G401 (cell line): Measurements from ENCODE around the gene ZMYM3. TPM values are rescaled to one million over a fixed set of nuclear protein-coding genes. Genes with fewer than 3 reads are reported as not detected.

Experiments
- DNase-seq: peaks from one replicate; pipeline ENCODE4 v3.0.0-alpha.2; 2015; ENCODE audit warnings: low spot score
- in situ Hi-C: cut with HindIII; loops from 2 replicates; pipeline ENCODE4 v1.10.0; 2016; ENCODE audit warnings: low sequenced_read_pairs, mixed read lengths
- total RNA-seq: library from RNA; depleted of rRNA; stranded (reverse); fragments of >200 nt; shearing (Covaris generic); gene quantifications from 2 replicates; pipeline ENCODE4 v1.2.3, GENCODE V29; 2014; rRNA removed

ZMYM3 gene
- total RNA-seq, 1 experiment from 2014 or later, result 30.0 TPM

GRCh38 chrX:71216485-71216884, 37.5 kb downstream of the ZMYM3 start:
- in situ Hi-C loops, result no loop called here
- DNase-seq, result no peak

GRCh38 chrX:71215338-71215912, 38.5 kb downstream of the ZMYM3 start:
- in situ Hi-C loops, result no loop called here
- no peak for DNase-seq

GRCh38 chrX:71214604-71215337, 39.2 kb downstream of the ZMYM3 start:
- no peak for DNase-seq
- in situ Hi-C loops, result no loop called here

GRCh38 chrX:71214152-71214551, 39.8 kb downstream of the ZMYM3 start:
- in situ Hi-C loops, result no loop called here
- no peak for DNase-seq

- in situ Hi-C loops, result no loop called here
- DNase-seq, result no peak
These were observed 41.4 kb downstream of the ZMYM3 start for GRCh38 chrX:71212536-71212935.

GRCh38 chrX:71210816-71211215, 43.1 kb downstream of the ZMYM3 start:
- in situ Hi-C loops, result no loop called here

GRCh38 chrX:71199252-71200008, 54.5 kb downstream of the ZMYM3 start:
- in situ Hi-C loops, result no loop called here
- no peak for DNase-seq

More at GRCh38 chrX:71210816-71211215, 43.1 kb downstream of the ZMYM3 start:
- DNase-seq, result no peak

GRCh38 chrX:71198066-71198465, 55.9 kb downstream of the ZMYM3 start:
- in situ Hi-C loops, result no loop called here
- no peak for DNase-seq

GRCh38 chrX:71195964-71196649, 57.8 kb downstream of the ZMYM3 start:
- in situ Hi-C loops, result no loop called here
- DNase-seq, result no peak

- in situ Hi-C loops, result no loop called here
- DNase-seq, result no peak
These were observed 62.7 kb downstream of the ZMYM3 start for GRCh38 chrX:71191248-71191647.

Other genes starting within 250 kb of the ZMYM3 start
- 86.3 and 127 TPM in 2 replicates for gene SNX12, start 185.8 kb downstream of the ZMYM3 start, total RNA-seq
- 3.4 and 3.7 TPM in 2 replicates for gene FOXO4, start 158.3 kb downstream of the ZMYM3 start, total RNA-seq
- gene CXorf65, start 147.4 kb downstream of the ZMYM3 start, total RNA-seq, result not detected in 2 replicates
- gene IL2RG, start 142.6 kb downstream of the ZMYM3 start, total RNA-seq, result not detected in 2 replicates
- gene MED12, start 135.5 kb downstream of the ZMYM3 start, total RNA-seq, result 10.8 and 17.7 TPM in 2 replicates
- gene NLGN3, start 109.3 kb downstream of the ZMYM3 start, total RNA-seq, result 0.31 TPM in 1 of 2 replicates, not detected in the other
- gene GJB1, start 30.9 kb downstream of the ZMYM3 start, total RNA-seq, result 0.37 TPM in 1 of 2 replicates, not detected in the other
- 542 and 667 TPM in 2 replicates for gene NONO, start 29.5 kb upstream of the ZMYM3 start, total RNA-seq
- 0.31 and 1.8 TPM in 2 replicates for gene ITGB1BP2, start 47.6 kb upstream of the ZMYM3 start, total RNA-seq
- 22.5 and 29.1 TPM in 2 replicates for gene TAF1, start 112.2 kb upstream of the ZMYM3 start, total RNA-seq